ENCODE measurements around the gene HSPA4. TPM values are rescaled to one million over a fixed set of nuclear protein-coding genes. Genes with fewer than 3 reads are reported as not detected.
"Not testable (repeated sequence)": the region's sequence is repeated elsewhere in the genome, so short reads cannot be mapped to it uniquely, and the experiment has no call there.

The HSPA4 gene
- total RNA-seq, result 100 to 1,000 TPM; 136 to 145 TPM

DNA sequence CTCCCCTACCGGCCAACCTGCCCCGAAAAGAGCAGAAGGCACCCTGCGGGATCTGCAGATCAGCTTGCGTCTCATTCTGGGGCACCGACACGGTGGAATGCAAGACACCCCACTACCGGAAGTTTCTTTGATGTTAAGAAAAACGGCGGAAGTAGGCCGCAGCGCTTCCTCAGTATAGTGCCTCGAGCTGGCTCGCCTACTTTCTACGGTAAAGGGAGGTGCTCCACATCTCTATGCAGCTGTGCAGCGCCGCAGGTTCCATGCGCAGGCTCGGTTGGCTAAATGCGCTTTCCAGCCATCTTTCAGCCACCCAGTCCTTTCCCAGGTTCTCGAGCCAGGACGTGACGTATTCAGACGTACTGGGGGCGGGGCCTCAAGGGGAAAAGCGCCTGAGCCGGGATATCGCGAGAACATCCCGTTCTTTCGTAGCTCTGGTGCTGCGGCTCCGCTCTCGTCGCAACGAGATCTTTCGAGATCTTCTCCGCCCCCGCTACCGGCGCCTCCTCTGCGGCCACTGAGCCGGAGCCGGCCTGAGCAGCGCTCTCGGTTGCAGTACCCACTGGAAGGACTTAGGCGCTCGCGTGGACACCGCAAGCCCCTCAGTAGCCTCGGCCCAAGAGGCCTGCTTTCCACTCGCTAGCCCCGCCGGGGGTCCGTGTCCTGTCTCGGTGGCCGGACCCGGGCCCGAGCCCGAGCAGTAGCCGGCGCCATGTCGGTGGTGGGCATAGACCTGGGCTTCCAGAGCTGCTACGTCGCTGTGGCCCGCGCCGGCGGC, at the start of gene HSPA4:
TSS of gene HSPA4 (plus strand) at position 472 of the 775 bp plus-strand sequence. CDS start at position 710, 238 bp downstream.
- Mint-ChIP-seq H3K27ac (peak within 1 kb of the TSS; percentile 100), H3K4me3 (peak within 1 kb of the TSS; percentile 95), H3K27me3 (no peaks in the 10 kb centered on the region), H3K9me3 (no peaks in the 10 kb centered on the region), H3K36me3 (no peaks in the 10 kb centered on the region), H3K4me1 (ENCODE audit: low read depth in 2 of 2) (peaks cover 28 to 29% of the 10 kb centered on the region in 2 donors)
- ATAC-seq (peak; percentile 92 to 95), DNase-seq (ENCODE audit: low spot score) (peak; percentile 98)

DNA sequence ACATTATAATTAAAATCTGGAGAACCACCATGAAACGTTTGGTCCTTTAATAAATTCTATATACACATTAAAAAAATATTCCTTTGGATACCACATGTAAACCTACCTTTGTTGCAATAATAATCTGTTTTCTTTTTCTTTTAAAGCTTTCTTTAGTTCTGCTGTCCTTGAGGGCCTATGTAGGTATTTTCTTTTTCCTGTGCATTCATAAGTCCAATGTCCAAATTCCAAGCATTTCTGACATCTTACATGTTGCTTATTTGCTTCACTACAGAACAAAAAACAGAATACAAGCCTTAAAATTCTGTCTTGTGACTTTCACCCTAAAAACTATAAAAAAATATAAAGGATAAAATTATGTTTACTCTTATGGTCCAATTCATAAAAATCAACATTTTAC, 45.2 kb upstream of the HSPA4 start:
- H3K9me3 Mint-ChIP-seq, result no peaks in the 10 kb centered on the region
- no peak overlapping the region for H3K4me3 Mint-ChIP-seq

DNA sequence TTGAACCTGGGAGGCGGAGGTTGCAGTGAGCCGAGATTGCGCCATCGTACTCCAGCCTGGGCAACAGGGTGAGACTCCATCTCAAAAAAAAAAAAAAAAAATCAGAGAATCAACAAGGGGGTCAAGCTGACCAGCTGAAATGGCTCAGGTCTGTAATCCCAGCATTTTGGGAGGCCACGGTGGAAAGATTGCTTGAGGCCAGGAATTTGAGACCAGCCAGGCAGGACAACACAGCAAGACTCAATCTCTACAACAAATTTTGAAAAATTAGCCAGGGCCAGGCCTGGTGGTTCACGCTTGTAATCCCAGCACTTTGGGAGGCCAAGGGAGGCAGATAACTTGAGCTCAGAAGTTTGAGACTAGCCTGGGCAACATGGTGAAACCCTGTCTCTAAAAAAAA, 43.4 kb upstream of the HSPA4 start:
- H3K4me3 Mint-ChIP-seq; ATAC-seq; H3K27ac Mint-ChIP-seq; H3K27me3 Mint-ChIP-seq; DNase-seq (ENCODE audit: low spot score); H3K36me3 Mint-ChIP-seq; H3K4me1 Mint-ChIP-seq (ENCODE audit: low read depth in 2 of 2); H3K9me3 Mint-ChIP-seq: not testable (repeated sequence)

More for the DNA sequence above, 45.2 kb upstream of the HSPA4 start:
- Mint-ChIP-seq H3K36me3 (peaks cover 6% of the 10 kb centered on the region), H3K27ac (no peak overlapping the region), H3K27me3 (no peaks in the 10 kb centered on the region), H3K4me1 (ENCODE audit: low read depth in 2 of 2) (peaks cover 0 to 3% of the 10 kb centered on the region in 2 donors)
- no peak for DNase-seq (ENCODE audit: low spot score)
- ATAC-seq, result no peak

DNA sequence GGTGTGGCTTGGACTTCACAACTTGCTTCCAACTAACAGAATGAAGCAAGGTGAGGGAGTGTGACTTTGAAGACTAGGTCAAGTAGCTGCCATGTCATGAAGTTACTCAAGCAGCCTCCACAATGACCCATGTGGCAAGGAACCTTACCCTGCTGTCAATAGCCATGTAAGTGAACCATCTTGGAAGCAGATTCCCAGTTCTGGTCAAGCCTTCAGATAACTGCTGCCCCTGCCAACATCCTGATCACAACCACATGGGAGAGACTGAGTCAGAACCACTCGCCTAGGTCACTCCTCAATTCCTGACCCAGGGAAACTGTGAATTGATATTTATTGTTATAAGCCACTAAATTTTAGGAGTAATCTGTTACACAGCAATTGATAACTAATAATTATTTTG, 36.3 kb upstream of the HSPA4 start:
- Mint-ChIP-seq H3K9me3 (no peaks in the 10 kb centered on the region), H3K27me3 (no peaks in the 10 kb centered on the region), H3K27ac (no peak overlapping the region), H3K4me1 (ENCODE audit: low read depth in 2 of 2) (peaks cover 5% of the 10 kb centered on the region in 2 donors), H3K4me3 (no peak overlapping the region), H3K36me3 (peaks cover 4% of the 10 kb centered on the region)
- DNase-seq (ENCODE audit: low spot score), result no peak
- no peak for ATAC-seq

DNA sequence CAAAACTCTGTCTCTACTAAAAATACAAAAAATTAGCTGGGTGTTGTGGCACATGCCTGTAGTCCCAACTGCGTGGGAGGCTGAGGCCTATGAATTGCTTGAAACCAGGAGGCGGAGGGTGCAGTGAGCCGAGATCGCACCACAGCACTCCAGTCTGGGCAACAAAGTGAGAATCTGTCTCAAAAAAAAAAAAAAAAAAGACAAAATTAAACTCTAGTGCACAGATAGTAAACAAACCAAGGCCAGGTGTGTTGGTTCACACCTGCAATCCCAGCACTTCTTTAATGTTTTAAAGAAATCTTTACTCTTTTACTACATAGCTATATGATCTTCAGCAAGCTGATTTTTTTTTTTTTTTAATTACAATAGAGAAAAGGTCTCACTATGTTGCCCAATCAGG, 33.8 kb upstream of the HSPA4 start:
- no peaks in the 10 kb centered on the region for H3K9me3 Mint-ChIP-seq
- ATAC-seq (no peak), DNase-seq (ENCODE audit: low spot score) (no peak)
- peaks cover 5 to 8% of the 10 kb centered on the region in 2 donors for H3K4me1 Mint-ChIP-seq (ENCODE audit: low read depth in 2 of 2)
- no peak overlapping the region for H3K4me3 Mint-ChIP-seq
- H3K27me3 Mint-ChIP-seq, result no peaks in the 10 kb centered on the region
- H3K36me3 Mint-ChIP-seq, result peaks cover 4% of the 10 kb centered on the region
- H3K27ac Mint-ChIP-seq, result no peak overlapping the region

DNA sequence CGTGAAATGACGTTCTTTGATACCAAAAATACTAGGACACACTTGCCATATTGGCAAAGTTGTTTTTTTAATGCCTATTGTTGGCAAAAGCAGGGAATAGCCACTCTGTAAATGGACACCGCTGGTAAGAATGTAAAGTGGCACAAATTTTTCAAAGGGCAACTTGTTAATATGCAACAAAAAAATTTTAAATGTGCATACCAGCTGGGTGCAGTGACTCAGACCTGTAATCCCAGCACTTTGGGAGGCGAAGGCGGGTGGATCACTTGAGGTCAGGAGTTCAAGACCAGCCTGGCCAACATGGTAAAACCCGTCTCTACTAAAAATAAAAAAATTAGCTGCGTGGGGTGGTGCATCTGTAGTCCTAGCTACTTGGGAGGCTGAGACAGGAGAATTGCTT, 32.3 kb upstream of the HSPA4 start:
- DNase-seq (ENCODE audit: low spot score); ATAC-seq; H3K36me3 Mint-ChIP-seq: not testable (repeated sequence)

DNA sequence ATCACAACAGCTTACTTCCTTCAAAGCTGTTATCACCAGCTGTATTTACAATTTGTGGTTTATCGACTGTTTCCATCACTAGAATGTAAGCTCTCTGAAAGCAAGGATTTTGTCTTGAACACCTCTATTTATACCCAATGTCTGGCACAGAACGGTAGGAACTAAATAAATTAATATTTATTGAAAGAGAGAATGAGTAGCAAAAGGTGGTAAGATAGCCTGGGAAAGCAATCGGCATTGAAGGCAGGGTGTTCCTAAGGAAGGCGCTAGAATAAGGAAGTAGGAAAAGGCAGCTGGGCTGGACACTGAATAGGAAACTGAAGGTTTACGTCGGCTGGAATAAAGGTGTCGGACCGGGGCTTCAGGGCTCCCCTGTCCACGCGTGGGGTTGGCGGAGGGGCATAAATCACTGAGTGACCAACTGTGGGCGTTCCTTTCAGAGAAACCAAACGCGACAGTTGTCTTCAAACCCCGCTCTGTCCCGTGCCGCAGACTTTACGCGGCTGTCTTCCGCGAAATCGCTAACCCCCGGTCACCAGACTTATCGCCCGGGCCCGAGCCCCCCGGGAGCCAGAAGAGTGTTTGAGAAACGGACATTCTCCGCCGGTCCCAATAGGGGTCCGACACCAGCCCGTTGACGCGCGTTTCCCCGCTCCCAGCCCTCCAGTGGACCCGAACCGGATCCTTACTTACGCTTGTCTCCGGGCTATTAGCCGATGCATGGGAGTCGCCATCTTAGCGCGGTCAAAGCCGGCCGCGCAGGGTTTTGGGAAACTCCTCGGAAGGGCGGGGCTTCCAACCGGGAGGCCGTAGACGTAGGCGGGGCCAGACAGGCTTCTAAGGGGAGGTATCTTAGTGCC, 25.8 kb upstream of the HSPA4 start, which contains the start of gene ZCCHC10:
TSS of gene ZCCHC10 (minus strand) at position 746 of the 860 bp plus-strand sequence. CDS start at position 734, 12 bp downstream.
- peaks cover 17 to 23% of the 10 kb centered on the region in 2 donors for H3K4me1 Mint-ChIP-seq (ENCODE audit: low read depth in 2 of 2)
- peak; percentile 99 to 100 for ATAC-seq
- no peaks in the 10 kb centered on the region for H3K27me3 Mint-ChIP-seq

More for the DNA sequence above, 32.3 kb upstream of the HSPA4 start:
- not testable (repeated sequence) for H3K27me3 Mint-ChIP-seq, H3K27ac Mint-ChIP-seq, H3K4me3 Mint-ChIP-seq, H3K9me3 Mint-ChIP-seq
- H3K4me1 Mint-ChIP-seq (ENCODE audit: low read depth in 2 of 2), result peaks cover 11 to 14% of the 10 kb centered on the region in 2 donors

DNA sequence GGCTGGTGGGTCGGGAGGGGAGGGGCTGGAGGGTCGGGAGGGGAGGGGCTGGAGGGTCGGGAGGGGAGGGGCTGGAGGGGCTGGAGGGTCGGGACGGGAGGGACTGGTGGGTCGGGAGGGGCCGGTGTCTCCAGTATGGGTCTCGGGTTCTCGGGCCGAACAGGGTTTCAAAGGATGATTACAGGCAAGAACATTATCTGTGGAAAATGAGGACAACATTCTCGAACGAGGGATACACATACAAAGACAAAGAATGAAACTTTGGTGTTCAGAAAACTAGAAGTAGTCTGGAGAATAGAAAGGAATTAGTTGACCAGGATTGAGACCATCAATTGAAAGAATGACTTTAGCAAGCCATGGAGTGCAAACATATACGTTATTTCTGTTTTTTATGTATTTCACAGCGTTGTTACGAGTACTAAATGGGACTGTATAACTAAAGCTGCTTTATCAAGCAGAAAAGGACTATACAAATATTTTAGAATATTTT, 25.1 kb upstream of the HSPA4 start:
- DNase-seq (ENCODE audit: low spot score) (no peak), ATAC-seq (no peak)
- Mint-ChIP-seq H3K9me3 (peaks cover 3% of the 10 kb centered on the region), H3K4me3 (peak overlapping the region; percentile 92), H3K36me3 (peaks cover 5% of the 10 kb centered on the region), H3K27me3 (no peaks in the 10 kb centered on the region), H3K4me1 (ENCODE audit: low read depth in 2 of 2) (peaks cover 17 to 23% of the 10 kb centered on the region in 2 donors), H3K27ac (peak overlapping the region; percentile 88 to 95)

More for the DNA sequence above, 25.8 kb upstream of the HSPA4 start, which contains the start of gene ZCCHC10:
- DNase-seq (ENCODE audit: low spot score), result peak; percentile 93
- H3K4me3 Mint-ChIP-seq, result peak within 1 kb of the TSS; percentile 92
- H3K27ac Mint-ChIP-seq, result peak within 1 kb of the TSS; percentile 88 to 95
- H3K36me3 Mint-ChIP-seq, result peaks cover 5% of the 10 kb centered on the region
- H3K9me3 Mint-ChIP-seq, result peaks cover 3% of the 10 kb centered on the region

DNA sequence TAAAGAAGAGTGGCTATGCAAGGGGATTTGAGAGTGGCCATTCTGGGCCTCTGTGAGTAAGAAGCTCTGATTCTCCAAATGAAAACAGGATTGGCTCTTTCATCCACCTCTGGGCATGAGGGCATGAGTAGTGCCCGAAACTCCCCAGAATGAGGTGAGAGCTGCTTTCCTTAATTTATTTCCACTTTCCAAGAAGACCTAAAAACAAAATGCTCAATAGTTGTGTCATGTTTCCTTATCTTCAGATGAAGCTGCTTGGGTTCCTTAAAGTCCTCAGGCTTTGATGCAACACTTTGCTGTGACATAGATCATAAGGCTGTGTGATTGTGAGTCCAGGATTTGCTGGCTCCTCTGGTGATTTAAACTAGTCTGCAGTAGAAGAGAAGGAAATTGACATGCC, 22.4 kb upstream of the HSPA4 start:
- no peak overlapping the region for H3K4me3 Mint-ChIP-seq
- H3K9me3 Mint-ChIP-seq, result peaks cover 3% of the 10 kb centered on the region
- DNase-seq (ENCODE audit: low spot score) (no peak), ATAC-seq (no peak)
- no peaks in the 10 kb centered on the region for H3K36me3 Mint-ChIP-seq
- no peak overlapping the region for H3K27ac Mint-ChIP-seq
- peaks cover 0 to 2% of the 10 kb centered on the region in 2 donors for H3K27me3 Mint-ChIP-seq
- peaks cover 19 to 25% of the 10 kb centered on the region in 2 donors for H3K4me1 Mint-ChIP-seq (ENCODE audit: low read depth in 2 of 2)

DNA sequence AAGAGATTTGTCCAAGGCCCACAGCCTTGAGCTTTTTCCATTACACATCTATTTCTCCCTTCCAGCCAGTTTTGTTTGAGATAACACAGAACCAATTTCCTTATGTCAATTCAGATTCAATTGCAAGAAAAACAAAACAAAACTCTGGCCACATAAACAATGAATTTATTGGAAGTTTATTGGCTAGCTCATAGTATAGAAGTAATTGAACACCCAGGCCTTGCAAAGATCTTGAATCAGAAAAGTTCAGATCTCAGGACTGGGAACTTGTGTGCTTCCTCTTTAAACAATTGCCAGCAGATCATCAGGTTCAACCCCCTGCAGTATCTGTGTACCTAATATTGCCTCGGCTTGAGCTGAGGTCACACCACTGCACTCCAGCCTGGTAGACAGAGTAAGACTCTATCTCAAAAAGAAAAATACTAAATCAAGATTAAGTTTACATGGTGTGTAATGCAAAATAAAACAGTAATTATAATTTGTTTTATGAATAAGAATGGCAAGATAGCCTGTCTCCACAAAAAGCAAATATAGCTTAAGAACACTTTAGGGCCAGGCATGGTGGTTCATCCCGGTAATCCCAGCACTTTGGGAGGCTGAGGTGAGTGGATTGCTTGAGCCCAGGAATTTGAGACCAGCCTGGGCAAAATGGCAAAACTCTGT, 21.3 kb upstream of the HSPA4 start:
- DNase-seq (ENCODE audit: low spot score) (no peak), ATAC-seq (no peak)
- Mint-ChIP-seq H3K4me1 (ENCODE audit: low read depth in 2 of 2) (peaks cover 15 to 21% of the 10 kb centered on the region in 2 donors), H3K9me3 (peaks cover 2% of the 10 kb centered on the region), H3K36me3 (no peaks in the 10 kb centered on the region), H3K27ac (no peak overlapping the region), H3K27me3 (peaks cover 0 to 5% of the 10 kb centered on the region in 2 donors), H3K4me3 (no peak overlapping the region)

DNA sequence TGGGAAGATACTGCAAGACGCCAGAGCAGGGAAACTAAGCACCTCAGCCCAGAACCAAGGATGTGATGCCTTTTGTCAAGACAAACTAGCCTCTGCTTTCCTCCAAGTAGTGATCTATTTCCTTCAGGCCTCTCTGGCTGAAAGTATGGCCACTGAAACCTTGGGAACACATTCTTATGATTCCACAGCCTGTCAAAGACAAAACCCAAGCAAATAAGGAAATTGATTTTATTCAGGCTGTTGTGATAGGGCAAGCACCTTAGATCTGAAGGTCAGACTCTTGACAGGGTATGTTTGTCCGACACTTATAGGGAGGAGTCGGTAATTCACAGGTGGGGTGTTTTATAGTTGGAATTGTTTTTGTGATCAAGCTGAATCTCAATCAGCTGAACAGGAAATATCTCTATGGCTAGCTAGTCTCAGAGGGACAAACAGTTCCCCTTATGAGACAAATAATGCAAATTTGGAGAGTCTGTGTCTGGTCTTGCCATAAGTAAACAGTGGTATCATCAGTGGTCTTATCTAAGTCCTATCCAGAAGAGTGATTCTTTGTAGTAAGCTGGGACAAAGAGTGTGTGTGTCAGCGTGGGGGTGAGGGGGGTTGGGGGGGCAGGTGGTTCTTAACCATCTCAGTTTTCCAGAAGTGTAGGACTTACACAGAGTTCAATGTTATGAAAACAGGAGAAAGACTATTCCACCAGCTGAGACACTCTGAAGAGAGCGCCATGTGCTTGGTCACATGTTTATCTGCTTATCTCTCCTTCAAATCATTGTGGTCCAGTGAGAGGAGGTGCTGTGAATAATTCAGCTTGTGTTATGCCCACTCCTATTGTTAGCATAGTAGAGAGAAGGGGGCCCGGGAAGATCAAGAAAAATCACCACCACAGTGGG, 18.7 kb upstream of the HSPA4 start:
- Mint-ChIP-seq H3K9me3 (no peaks in the 10 kb centered on the region), H3K27ac (no peak overlapping the region), H3K36me3 (no peaks in the 10 kb centered on the region), H3K4me1 (ENCODE audit: low read depth in 2 of 2) (peaks cover 8 to 10% of the 10 kb centered on the region in 2 donors), H3K4me3 (no peak overlapping the region), H3K27me3 (peaks cover 0 to 5% of the 10 kb centered on the region in 2 donors)
- DNase-seq (ENCODE audit: low spot score) (no peak), ATAC-seq (peak; percentile 33 to 40)

DNA sequence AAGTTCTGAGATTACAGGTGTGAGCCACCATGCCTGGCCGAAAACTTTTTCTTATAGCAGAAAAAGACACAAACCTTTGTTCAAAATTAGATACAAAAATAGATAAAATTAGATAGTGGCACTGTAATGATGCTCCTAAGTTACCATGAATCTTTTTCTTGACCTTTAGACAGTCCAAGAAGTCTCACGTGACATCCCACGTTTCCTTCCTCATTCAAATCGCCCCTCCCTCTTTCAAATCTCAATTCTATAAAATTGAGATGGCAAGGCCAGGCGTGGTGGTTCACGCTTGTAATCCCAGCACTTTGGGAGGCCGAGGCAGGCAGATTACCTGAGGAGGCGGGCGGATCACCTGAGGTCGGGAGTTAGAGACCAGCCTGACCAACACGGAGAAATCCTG, 17.7 kb upstream of the HSPA4 start:
- Mint-ChIP-seq H3K9me3 (no peaks in the 10 kb centered on the region), H3K4me3 (no peak overlapping the region), H3K36me3 (no peaks in the 10 kb centered on the region), H3K27ac (no peak overlapping the region), H3K27me3 (peaks cover 0 to 5% of the 10 kb centered on the region in 2 donors), H3K4me1 (ENCODE audit: low read depth in 2 of 2) (peaks cover 8 to 10% of the 10 kb centered on the region in 2 donors)
- DNase-seq (ENCODE audit: low spot score), result no peak
- no peak for ATAC-seq
